Muscle layer of duodenum (tissue), 2 donors: Measurements from ENCODE around the gene GAS7.
"Not testable (repeated sequence)": the region's sequence is repeated elsewhere in the genome, so short reads cannot be mapped to it uniquely, and the experiment has no call there.

Experiments
- H3K27ac ChIP-seq: one replicate; pipeline ENCODE4 v1.7.0; 2013; ENCODE audit warnings: mild to moderate bottlenecking, low read length
- H3K27me3 ChIP-seq: one replicate; pipeline ENCODE4 v1.7.0; 2013; ENCODE audit warnings: low read depth, mild to moderate bottlenecking, control low read depth, low read length
- H3K36me3 ChIP-seq, 2 donors: one replicate each; pipeline ENCODE4 v1.7.0; 2013; ENCODE audit warnings: low read length in 2 of 2, control low read depth in 1 of 2, mild to moderate bottlenecking in 1 of 2; ENCODE audit not compliant: insufficient read depth in 2 of 2, control insufficient read depth in 1 of 2
- H3K4me1 ChIP-seq, 2 donors: one replicate each; pipeline ENCODE4 v1.7.0; 2013; ENCODE audit warnings: low read length in 2 of 2, mild to moderate bottlenecking in 2 of 2, control low read depth in 1 of 2, moderate library complexity in 1 of 2; ENCODE audit not compliant: insufficient read depth in 2 of 2, control insufficient read depth in 1 of 2
- H3K4me3 ChIP-seq, 2 donors: one replicate each; pipeline ENCODE4 v1.7.0; 2013; ENCODE audit warnings: low read length in 2 of 2, low read depth in 1 of 2, mild to moderate bottlenecking in 1 of 2
- H3K9me3 ChIP-seq, 2 donors: one replicate each; pipeline ENCODE4 v1.7.0; 2013; ENCODE audit warnings: low read length in 2 of 2, control low read depth in 1 of 2, mild to moderate bottlenecking in 1 of 2; ENCODE audit not compliant: control insufficient read depth in 1 of 2
- donor health status: healthy.

GAS7 gene

DNA sequence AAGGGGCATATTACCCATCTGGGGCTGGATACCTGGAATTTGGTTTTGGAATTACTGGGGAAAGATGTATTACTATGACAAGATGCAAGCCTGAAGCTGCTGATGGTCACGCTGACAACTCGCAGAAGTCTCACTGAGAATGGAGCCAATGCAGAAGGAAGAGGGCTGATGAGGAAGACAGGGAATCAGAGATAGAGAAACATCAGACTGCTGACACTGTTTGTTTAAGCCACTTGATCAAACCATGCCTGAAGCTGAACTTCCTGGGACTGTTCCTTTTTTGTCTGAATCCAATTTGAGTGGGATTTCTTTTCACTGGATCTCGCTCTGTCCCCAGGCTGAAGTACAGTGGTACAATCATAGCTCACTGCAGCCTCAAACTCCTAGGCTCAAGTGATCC lies 133.9 kb downstream of the GAS7 start:
- Histone ChIP-seq H3K9me3 (peaks cover 0 to 9% of the 10 kb centered on the region in 2 donors), H3K27ac (no peak overlapping the region), H3K36me3 (no peaks in the 10 kb centered on the region), H3K4me3 (no peak overlapping the region), H3K27me3 (no peaks in the 10 kb centered on the region), H3K4me1 (peaks cover 8 to 16% of the 10 kb centered on the region in 2 donors)

DNA sequence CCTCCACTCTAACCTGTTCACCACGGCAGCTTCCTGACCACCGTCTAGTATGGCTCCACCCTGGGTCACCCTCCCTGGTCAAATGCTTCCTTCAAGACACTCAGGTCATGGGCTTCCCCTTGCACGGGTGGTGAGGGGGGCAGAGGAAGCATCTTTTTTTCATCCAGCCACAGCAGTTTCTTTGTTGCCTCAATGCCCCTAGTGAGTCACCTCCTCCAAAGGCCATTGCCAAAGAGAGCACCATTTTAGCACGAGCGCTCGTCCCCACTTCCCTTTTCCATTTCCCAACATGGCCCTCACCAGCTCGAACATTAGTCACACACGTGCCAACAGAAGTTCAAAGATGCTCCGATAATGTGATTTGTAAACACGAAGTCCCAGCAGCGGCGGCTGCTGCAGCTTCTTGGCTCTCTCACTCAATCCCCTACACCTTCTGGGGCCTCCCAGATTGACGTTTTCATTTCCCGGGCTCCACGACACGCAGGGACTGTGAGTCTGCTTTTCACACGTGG lies 134.6 kb downstream of the GAS7 start:
- Histone ChIP-seq H3K36me3 (no peaks in the 10 kb centered on the region), H3K4me1 (peaks cover 11 to 22% of the 10 kb centered on the region in 2 donors)

GRCh38 chr17:10062691-10063385 lies 135.6 kb downstream of the GAS7 start:
- Histone ChIP-seq H3K27ac (no peak overlapping the region), H3K9me3 (peaks cover 0 to 9% of the 10 kb centered on the region in 2 donors), H3K36me3 (no peaks in the 10 kb centered on the region), H3K4me3 (no peak overlapping the region), H3K27me3 (no peaks in the 10 kb centered on the region), H3K4me1 (peaks cover 11 to 23% of the 10 kb centered on the region in 2 donors)

More for the DNA sequence above, 134.6 kb downstream of the GAS7 start:
- no peak overlapping the region for H3K27ac ChIP-seq
- H3K9me3 ChIP-seq = peaks cover 0 to 9% of the 10 kb centered on the region in 2 donors
- H3K4me3 ChIP-seq = no peak overlapping the region
- H3K27me3 ChIP-seq = no peaks in the 10 kb centered on the region

DNA sequence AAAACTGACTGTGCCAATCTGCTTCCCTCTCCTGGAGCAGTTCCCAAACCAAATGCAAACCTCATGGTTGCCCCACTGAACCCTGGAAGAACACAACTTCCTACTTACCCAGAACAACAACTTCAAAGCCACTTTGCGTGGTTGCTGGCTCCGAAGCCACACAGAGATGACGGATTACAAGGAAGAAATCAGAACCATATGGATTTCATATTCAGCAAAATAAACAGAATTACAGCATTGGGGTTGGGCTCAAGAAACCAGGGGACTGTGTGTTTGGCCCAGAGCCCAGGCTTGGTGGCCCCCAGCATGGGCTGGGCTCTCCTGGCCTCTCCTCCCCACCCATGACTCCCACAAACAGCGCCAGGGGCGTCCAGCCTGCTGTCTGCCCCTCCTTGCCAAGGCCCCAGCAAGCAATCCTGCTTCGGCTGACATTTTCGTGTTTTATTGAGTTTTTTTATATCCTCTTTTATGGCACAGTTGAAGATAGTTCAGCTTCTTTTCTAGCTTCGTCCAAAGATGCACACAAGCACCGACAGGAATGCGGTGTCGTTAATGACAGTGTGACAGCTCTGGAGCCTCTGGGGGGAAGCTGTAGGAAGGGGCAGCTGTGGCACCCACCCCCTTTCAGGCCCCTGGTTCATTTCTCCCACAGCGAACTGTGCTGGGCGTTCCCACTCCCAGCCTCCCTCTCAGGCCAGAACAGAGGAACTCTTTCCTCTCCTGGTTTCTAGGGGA lies 137.1 kb downstream of the GAS7 start:
- Histone ChIP-seq H3K4me3 (no peak overlapping the region), H3K27ac (peak overlapping the region; percentile 54), H3K4me1 (peaks cover 11 to 23% of the 10 kb centered on the region in 2 donors), H3K36me3 (no peaks in the 10 kb centered on the region), H3K27me3 (no peaks in the 10 kb centered on the region), H3K9me3 (peaks cover 0 to 9% of the 10 kb centered on the region in 2 donors)

DNA sequence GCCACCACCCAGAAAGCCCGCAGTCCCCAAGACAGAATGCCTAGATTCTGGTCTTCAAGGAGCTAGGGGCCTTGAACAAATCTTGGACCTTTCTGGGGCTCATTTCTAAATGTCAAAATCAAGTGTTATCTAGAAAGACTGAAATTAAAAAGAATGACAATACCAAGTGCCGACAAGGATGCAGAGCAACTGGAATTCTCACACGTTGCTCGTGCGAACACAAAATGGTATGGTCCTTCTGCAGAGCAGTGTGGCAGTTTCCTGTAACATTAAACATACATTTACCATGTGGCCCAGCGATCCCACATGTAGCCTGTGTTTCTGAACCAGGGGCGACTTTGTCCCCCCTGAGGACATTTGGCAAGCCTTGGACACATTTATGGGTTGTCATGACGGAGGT lies 137.9 kb downstream of the GAS7 start:
- Histone ChIP-seq H3K9me3 (peaks cover 0 to 7% of the 10 kb centered on the region in 2 donors), H3K4me3 (no peak overlapping the region), H3K4me1 (peaks cover 11 to 23% of the 10 kb centered on the region in 2 donors), H3K36me3 (no peaks in the 10 kb centered on the region), H3K27me3 (no peaks in the 10 kb centered on the region), H3K27ac (peak overlapping the region; percentile 54)

DNA sequence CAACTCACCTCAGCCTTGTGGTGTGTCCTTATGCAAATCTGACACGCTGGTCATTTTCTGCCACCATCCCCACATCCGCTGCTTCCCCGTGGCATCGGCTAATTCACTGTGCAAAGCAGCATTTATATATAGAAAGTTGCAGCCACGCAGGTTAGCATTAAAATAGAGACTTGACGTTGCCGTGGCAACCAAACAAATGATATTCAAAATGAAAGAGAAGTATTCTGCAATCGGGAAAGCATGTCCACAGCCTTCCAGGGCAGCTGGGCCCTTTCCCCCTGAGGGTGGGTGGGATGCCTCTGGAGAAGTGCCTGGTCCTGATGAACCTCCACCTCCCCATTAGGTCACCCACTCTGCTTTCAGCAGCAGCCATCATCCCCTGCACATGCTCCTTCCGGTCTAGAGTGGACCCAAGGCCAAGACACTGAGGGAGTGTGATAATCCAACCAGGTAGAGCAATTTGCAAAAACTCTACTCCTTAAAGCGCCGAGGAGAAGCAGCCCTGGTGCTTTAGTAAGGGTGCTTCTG lies 138.7 kb downstream of the GAS7 start:
- no peak overlapping the region for H3K4me3 ChIP-seq
- peak overlapping the region; percentile 27 for H3K27ac ChIP-seq
- H3K27me3 ChIP-seq = no peaks in the 10 kb centered on the region
- peaks cover 11 to 24% of the 10 kb centered on the region in 2 donors for H3K4me1 ChIP-seq
- no peaks in the 10 kb centered on the region for H3K36me3 ChIP-seq
- no peaks in the 10 kb centered on the region for H3K9me3 ChIP-seq

- Histone ChIP-seq H3K27me3 (no peaks in the 10 kb centered on the region), H3K36me3 (no peaks in the 10 kb centered on the region), H3K9me3 (no peaks in the 10 kb centered on the region), H3K4me1 (peaks cover 11 to 24% of the 10 kb centered on the region in 2 donors), H3K4me3 (no peak overlapping the region), H3K27ac (no peak overlapping the region)
Observed at GRCh38 chr17:10058921-10059683, 139.3 kb downstream of the GAS7 start.

DNA sequence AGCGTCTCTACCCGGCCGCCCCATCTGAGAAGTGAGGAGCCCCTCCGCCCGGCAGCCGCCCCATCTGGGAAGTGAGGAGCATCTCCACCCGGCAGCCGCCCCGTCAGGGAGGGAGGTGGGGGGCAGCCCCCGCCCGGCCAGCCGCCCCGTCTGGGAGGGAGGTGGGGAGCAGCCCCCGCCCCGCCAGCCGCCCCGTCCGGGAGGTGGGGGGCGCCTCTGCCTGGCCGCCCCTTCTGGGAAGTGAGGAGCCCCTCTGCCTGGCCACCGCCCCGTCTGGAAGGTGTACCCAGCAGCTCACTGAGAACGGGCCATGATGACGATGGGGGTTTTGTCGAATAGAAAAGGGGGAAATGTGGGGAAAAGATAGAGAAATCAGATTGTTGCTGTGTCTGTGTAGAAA lies 140.9 kb downstream of the GAS7 start:
- not testable (repeated sequence) for H3K9me3 ChIP-seq, H3K27me3 ChIP-seq, H3K27ac ChIP-seq, H3K36me3 ChIP-seq, H3K4me3 ChIP-seq
- H3K4me1 ChIP-seq = peaks cover 11 to 21% of the 10 kb centered on the region in 2 donors

DNA sequence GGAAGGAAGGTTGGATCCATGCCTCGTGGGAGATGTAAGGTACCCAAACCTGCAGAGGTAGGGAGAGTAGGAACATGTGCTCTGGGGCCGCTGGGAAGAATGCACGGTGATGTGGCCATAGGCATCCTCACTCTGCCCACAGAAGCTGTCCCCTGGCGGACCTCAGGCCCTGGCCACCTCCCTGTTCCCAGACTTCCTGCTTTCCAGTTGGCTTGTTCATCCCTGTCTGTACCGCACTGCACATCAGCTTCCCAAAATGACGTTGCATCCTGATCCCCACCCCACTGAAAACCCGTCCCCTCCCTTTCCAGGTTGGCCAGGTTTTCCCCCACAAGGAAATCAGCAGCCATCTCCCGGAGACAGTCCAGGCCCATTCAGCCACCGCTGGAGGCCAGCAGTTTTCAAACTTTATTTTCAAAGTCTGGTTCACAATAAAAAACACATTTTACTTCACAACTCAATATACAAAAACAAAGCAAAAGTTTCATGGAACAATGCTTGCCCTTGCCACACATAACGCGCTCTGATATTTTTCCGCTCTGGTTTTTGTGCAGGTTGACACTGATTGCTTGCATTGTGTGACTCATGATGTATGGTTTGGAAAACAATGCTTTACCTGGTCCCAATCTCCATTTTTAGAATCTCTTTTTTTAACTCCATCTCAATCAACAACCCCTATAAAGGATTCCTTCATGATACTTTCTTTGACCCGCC lies 143.0 kb downstream of the GAS7 start:
- Histone ChIP-seq H3K4me3 (no peak overlapping the region), H3K9me3 (no peaks in the 10 kb centered on the region), H3K27me3 (no peaks in the 10 kb centered on the region), H3K36me3 (no peaks in the 10 kb centered on the region), H3K4me1 (peaks cover 24% of the 10 kb centered on the region in 2 donors), H3K27ac (no peak overlapping the region)

DNA sequence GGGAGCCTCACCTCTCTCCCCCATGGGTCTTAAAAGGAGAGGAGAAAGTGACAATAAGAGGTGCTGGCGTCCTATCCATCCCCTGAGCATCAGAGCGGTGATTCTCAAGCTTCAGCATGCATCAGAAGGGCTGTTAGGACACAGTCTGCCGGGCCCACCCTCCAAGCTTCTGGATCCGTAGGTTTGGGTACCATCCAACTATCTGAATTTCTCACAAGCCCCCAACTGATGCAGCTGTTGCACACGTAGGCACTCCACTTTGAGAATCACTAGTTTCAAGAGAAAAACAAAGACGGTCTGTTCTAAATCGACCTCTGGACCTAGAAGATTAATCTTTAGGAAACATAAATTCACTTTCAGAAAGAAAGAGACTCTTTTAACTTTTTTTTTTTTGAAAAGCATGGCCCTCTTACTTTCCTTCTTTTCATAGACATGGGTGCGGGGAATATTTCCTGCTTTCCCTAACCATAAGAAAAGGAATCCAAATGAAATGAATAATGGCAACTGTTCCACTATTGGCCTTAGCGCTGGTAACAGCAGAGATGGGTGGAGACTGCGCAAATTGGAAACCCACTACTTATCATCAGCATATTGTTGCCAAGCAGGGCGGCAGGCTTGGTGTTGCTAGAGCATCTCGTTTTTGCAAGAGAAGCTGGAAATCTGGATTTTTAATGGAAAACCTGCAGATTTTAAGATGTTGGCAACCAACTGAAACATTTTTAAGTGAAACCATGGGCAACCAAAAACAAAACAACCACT lies 144.4 kb downstream of the GAS7 start:
- Histone ChIP-seq H3K36me3 (no peaks in the 10 kb centered on the region), H3K27me3 (no peaks in the 10 kb centered on the region), H3K9me3 (no peaks in the 10 kb centered on the region), H3K4me3 (no peak overlapping the region), H3K4me1 (peaks cover 11 to 18% of the 10 kb centered on the region in 2 donors), H3K27ac (no peak overlapping the region)
